HEK293 (cell line): Measurements from ENCODE around the gene LPP.

Experiments
- CTCF ChIA-PET: fragments of 350-600 bp; formaldehyde crosslinking; extraction: SDS; loops from one replicate; lab custom pipeline; 2021; ENCODE audit warnings: antibody characterized with exemption; lab: Yijun Ruan, JAX
- POLR2A ChIA-PET: fragments of 300-600 bp; formaldehyde crosslinking; extraction: SDS; loops from one replicate; lab custom pipeline; 2020; ENCODE audit warnings: antibody characterized with exemption, inconsistent platforms; lab: Yijun Ruan, JAX
- H3K27ac ChIP-seq: fragments of 200-500 bp; sonication (Bioruptor generic); 2 replicates; pipeline ENCODE4 v1.5.1; 2014; ENCODE audit warnings: low read depth, low read length, control low read depth, inconsistent platforms; ENCODE audit errors: extremely low read depth
- H3K36me3 ChIP-seq, 2 experiments: fragments of 200-500 bp in 1 of 2; sonication (Bioruptor generic) in 1 of 2; 1 replicate in 1 of 2; 2 replicates in 1 of 2; pipeline ENCODE4 v1.5.1; 2014 to 2017; ENCODE audit warnings: inconsistent platforms in 2 of 2, low read length in 2 of 2; ENCODE audit not compliant: control insufficient read depth in 2 of 2, insufficient read depth in 1 of 2
- H3K4me1 ChIP-seq: fragments of 200-500 bp; sonication (Bioruptor generic); 2 replicates; pipeline ENCODE4 v1.5.1; 2014; ENCODE audit warnings: mild to moderate bottlenecking, low read length, inconsistent platforms; ENCODE audit not compliant: control insufficient read depth, insufficient read depth
- H3K4me3 ChIP-seq: 2 replicates; pipeline ENCODE4 v1.5.1; 2011; ENCODE audit warnings: low read depth, mild to moderate bottlenecking, control low read depth, low read length, moderate library complexity
- H3K9me3 ChIP-seq: fragments of 200-500 bp; sonication (Bioruptor generic); 2 replicates; pipeline ENCODE4 v1.5.1; 2014; ENCODE audit warnings: low read depth, low read length, inconsistent platforms; ENCODE audit not compliant: control insufficient read depth, insufficient read depth
- GLI2 ChIP-seq: fragments of 450-650 bp; formaldehyde crosslinking; IDR thresholded peaks from 2 replicates; pipeline ENCODE4; 2017; ENCODE audit warnings: missing biosample characterization, missing genetic modification characterization, low read depth, borderline replicate concordance
- KLF16 ChIP-seq: fragments of 450-650 bp; formaldehyde crosslinking; IDR thresholded peaks from 2 replicates; pipeline ENCODE4 v1.5.1; 2017; ENCODE audit warnings: missing biosample characterization, missing genetic modification characterization
- MZF1 ChIP-seq: fragments of 450-650 bp; formaldehyde crosslinking; IDR thresholded peaks from 2 replicates; pipeline ENCODE4 v1.5.1; 2017; ENCODE audit warnings: missing biosample characterization, missing genetic modification characterization, borderline replicate concordance
- PRDM1 ChIP-seq: fragments of 450-650 bp; formaldehyde crosslinking; IDR thresholded peaks from 2 replicates; pipeline ENCODE4; 2016; ENCODE audit warnings: missing biosample characterization, missing genetic modification characterization
- SCRT2 ChIP-seq: fragments of 450-650 bp; formaldehyde crosslinking; IDR thresholded peaks from 2 replicates; pipeline ENCODE4 v1.5.1; 2016; ENCODE audit warnings: missing biosample characterization, missing genetic modification characterization
- SP3 ChIP-seq: fragments of 450-650 bp; formaldehyde crosslinking; IDR thresholded peaks from 2 replicates; pipeline ENCODE4 v1.5.1; 2016; ENCODE audit warnings: missing biosample characterization, missing genetic modification characterization
- SP7 ChIP-seq: fragments of 450-650 bp; formaldehyde crosslinking; IDR thresholded peaks from 2 replicates; pipeline ENCODE4 v1.5.1; 2016; ENCODE audit warnings: missing biosample characterization, missing genetic modification characterization
- TCF7L2 ChIP-seq: IDR thresholded peaks from 2 replicates; pipeline ENCODE4 v1.6.1; 2011; ENCODE audit warnings: low read depth, mild to moderate bottlenecking, inconsistent platforms, low read length, moderate library complexity, borderline replicate concordance
- YY1 ChIP-seq: fragments of 450-650 bp; formaldehyde crosslinking; IDR thresholded peaks from 2 replicates; pipeline ENCODE4 v1.5.1; 2018; ENCODE audit warnings: missing biosample characterization, missing genetic modification characterization
- ZBTB1 ChIP-seq: fragments of 450-650 bp; formaldehyde crosslinking; IDR thresholded peaks from 2 replicates; pipeline ENCODE4 v1.5.1; 2016; ENCODE audit warnings: missing biosample characterization, missing genetic modification characterization
- ZNF133 ChIP-seq: fragments of 450-650 bp; formaldehyde crosslinking; IDR thresholded peaks from 2 replicates; pipeline ENCODE4 v1.5.1; 2016; ENCODE audit warnings: missing biosample characterization, missing genetic modification characterization
- ZNF169 ChIP-seq: fragments of 450-650 bp; formaldehyde crosslinking; IDR thresholded peaks from 2 replicates; pipeline ENCODE4 v1.5.1; 2016; ENCODE audit warnings: missing biosample characterization, missing genetic modification characterization
- ZNF174 ChIP-seq: fragments of 450-650 bp; formaldehyde crosslinking; IDR thresholded peaks from 2 replicates; pipeline ENCODE4 v1.5.0; 2017; ENCODE audit warnings: missing biosample characterization, mild to moderate bottlenecking, missing genetic modification characterization
- ZNF202 ChIP-seq: fragments of 450-650 bp; formaldehyde crosslinking; IDR thresholded peaks from 2 replicates; pipeline ENCODE4 v1.5.1; 2016; ENCODE audit warnings: missing biosample characterization, missing genetic modification characterization, borderline replicate concordance
- ZNF223 ChIP-seq: fragments of 450-650 bp; formaldehyde crosslinking; IDR thresholded peaks from 2 replicates; pipeline ENCODE4 v1.5.1; 2016; ENCODE audit warnings: missing biosample characterization, missing genetic modification characterization
- ZNF23 ChIP-seq: fragments of 450-650 bp; formaldehyde crosslinking; IDR thresholded peaks from 2 replicates; pipeline ENCODE4 v1.5.1; 2016; ENCODE audit warnings: missing biosample characterization, missing genetic modification characterization, borderline replicate concordance
- ZNF292 ChIP-seq: fragments of 450-650 bp; formaldehyde crosslinking; IDR thresholded peaks from 2 replicates; pipeline ENCODE4 v1.5.1; 2016; ENCODE audit warnings: low read depth, missing biosample characterization, missing genetic modification characterization, borderline replicate concordance
- ZNF302 ChIP-seq: fragments of 450-650 bp; formaldehyde crosslinking; IDR thresholded peaks from 2 replicates; pipeline ENCODE4 v1.5.1; 2016; ENCODE audit warnings: missing biosample characterization, missing genetic modification characterization, low read depth
- ZNF366 ChIP-seq: fragments of 450-650 bp; formaldehyde crosslinking; conservative IDR thresholded peaks from 2 replicates; pipeline ENCODE4 v1.5.1; 2016; ENCODE audit warnings: missing biosample characterization, missing genetic modification characterization
- ZNF37A ChIP-seq: fragments of 450-650 bp; IDR thresholded peaks from 2 replicates; pipeline ENCODE4 v1.5.1; 2018; ENCODE audit warnings: missing biosample characterization, missing genetic modification characterization
- ZNF391 ChIP-seq: fragments of 450-650 bp; formaldehyde crosslinking; IDR thresholded peaks from 2 replicates; pipeline ENCODE4 v1.5.1; 2016; ENCODE audit warnings: low read depth, missing biosample characterization, missing genetic modification characterization, borderline replicate concordance
- ZNF548 ChIP-seq: fragments of 450-650 bp; formaldehyde crosslinking; IDR thresholded peaks from 2 replicates; pipeline ENCODE4 v1.5.1; 2016; ENCODE audit warnings: missing biosample characterization, missing genetic modification characterization
- ZNF560 ChIP-seq: fragments of 450-650 bp; formaldehyde crosslinking; IDR thresholded peaks from 2 replicates; pipeline ENCODE4 v1.5.1; 2017; ENCODE audit warnings: missing biosample characterization, missing genetic modification characterization, borderline replicate concordance
- ZNF596 ChIP-seq: fragments of 450-650 bp; IDR thresholded peaks from 2 replicates; pipeline ENCODE4 v1.5.0; 2018; ENCODE audit warnings: missing biosample characterization, mild to moderate bottlenecking, missing genetic modification characterization, moderate library complexity
- ZNF677 ChIP-seq: fragments of 450-650 bp; IDR thresholded peaks from 2 replicates; pipeline ENCODE4 v1.5.0; 2018; ENCODE audit warnings: missing biosample characterization, mild to moderate bottlenecking, missing genetic modification characterization, moderate library complexity
- ZNF768 ChIP-seq: fragments of 450-650 bp; formaldehyde crosslinking; IDR thresholded peaks from 2 replicates; pipeline ENCODE4 v1.5.1; 2018; ENCODE audit warnings: missing biosample characterization, mild to moderate bottlenecking, missing genetic modification characterization
- TF ChIP-seq, protein P1 (sequence below): IDR thresholded peaks from 2 replicates; pipeline ENCODE4 v1.6.1; 2011; ENCODE audit warnings: mild to moderate bottlenecking, low read depth, low read length, borderline replicate concordance
- TF ChIP-seq, protein P2 (sequence below): fragments of 450-650 bp; formaldehyde crosslinking; IDR thresholded peaks from 2 replicates; pipeline ENCODE4 v1.5.1; 2016; ENCODE audit warnings: missing biosample characterization, missing genetic modification characterization
- TF ChIP-seq, protein P3 (sequence below): fragments of 450-650 bp; formaldehyde crosslinking; conservative IDR thresholded peaks from 2 replicates; pipeline ENCODE4 v1.5.1; 2016; ENCODE audit warnings: low read depth, missing biosample characterization, missing genetic modification characterization

Gene LPP

GRCh38 chr3:188432802-188433520, 279.0 kb downstream of the LPP start:
- TF ChIP-seq SP7 (tag by site-specific recombination) (no peak), ZBTB1 (tag by site-specific recombination) (no peak), SCRT2 (no peak), ZNF174 (no peak), ZNF768 (tag by site-specific recombination) (no peak), ZNF677 (tag by site-specific recombination) (no peak), ZNF37A (tag by site-specific recombination) (no peak), ZNF169 (no peak), SP3 (tag by site-specific recombination) (no peak), ZNF391 (tag by site-specific recombination) (no peak), ZNF548 (tag by site-specific recombination) (no peak), MZF1 (tag by site-specific recombination) (no peak), ZNF23 (no peak), TCF7L2 (no peak), ZNF202 (tag by site-specific recombination) (no peak)
- TF ChIP-seq, protein P1, sequence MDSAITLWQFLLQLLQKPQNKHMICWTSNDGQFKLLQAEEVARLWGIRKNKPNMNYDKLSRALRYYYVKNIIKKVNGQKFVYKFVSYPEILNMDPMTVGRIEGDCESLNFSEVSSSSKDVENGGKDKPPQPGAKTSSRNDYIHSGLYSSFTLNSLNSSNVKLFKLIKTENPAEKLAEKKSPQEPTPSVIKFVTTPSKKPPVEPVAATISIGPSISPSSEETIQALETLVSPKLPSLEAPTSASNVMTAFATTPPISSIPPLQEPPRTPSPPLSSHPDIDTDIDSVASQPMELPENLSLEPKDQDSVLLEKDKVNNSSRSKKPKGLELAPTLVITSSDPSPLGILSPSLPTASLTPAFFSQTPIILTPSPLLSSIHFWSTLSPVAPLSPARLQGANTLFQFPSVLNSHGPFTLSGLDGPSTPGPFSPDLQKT, result no peak
- Histone ChIP-seq H3K36me3 (no peaks in the 10 kb centered on the region), H3K4me3 (no peak overlapping the region), H3K4me1 (no peaks in the 10 kb centered on the region), H3K9me3 (no peaks in the 10 kb centered on the region), H3K27ac (no peak overlapping the region)
- CTCF ChIA-PET, result no interaction called here
- POLR2A ChIA-PET, result no interaction called here

DNA sequence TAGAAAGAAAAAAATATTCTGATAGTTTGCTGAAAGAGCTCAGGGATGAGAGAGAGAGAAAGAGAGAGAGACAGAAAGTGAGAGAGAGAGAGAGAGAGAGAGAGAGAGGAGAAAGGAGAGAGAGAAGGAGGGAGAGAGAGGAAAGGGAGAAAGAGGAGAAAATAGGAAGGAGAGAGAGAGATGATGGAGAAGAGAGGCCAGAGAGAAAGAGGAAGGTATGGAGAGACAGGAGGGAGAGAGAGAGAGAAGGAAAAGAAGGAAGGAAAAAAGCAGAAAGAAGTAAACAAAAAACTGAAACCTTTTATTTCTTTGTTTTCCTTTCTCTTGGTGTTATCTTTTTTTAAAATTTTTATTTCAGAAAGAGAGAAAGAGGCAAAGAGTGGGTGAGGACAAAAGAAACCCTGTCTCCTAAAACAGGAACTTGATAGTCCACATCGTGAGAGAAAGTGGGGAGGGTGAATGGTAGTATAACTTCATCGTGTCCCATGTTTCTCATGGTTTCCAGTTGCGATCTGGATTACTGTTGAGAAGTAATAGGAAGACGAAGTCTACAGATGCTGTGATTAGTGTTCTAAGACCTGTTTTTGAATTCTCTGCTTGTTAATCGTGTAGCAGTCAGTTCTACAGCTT, 279.7 kb downstream of the LPP start:
- ChIA-PET CTCF (no interaction called here), POLR2A (no interaction called here)
- no peaks in the 10 kb centered on the region for H3K36me3 ChIP-seq
- H3K4me1 ChIP-seq, result no peaks in the 10 kb centered on the region
- no peak overlapping the region for H3K27ac ChIP-seq
- H3K4me3 ChIP-seq, result no peak overlapping the region
- no peaks in the 10 kb centered on the region for H3K9me3 ChIP-seq
- TF ChIP-seq KLF16 (no peak), YY1 (no peak), ZNF223 (no peak), ZNF133 (tag by site-specific recombination) (no peak), ZNF596 (tag by site-specific recombination) (peak; percentile 97), GLI2 (tag by site-specific recombination) (no peak), ZNF292 (tag by site-specific recombination) (no peak), ZNF560 (tag by site-specific recombination) (no peak), ZNF302 (no peak), ZNF366 (tag by site-specific recombination) (peak; percentile 81), SP3 (tag by site-specific recombination) (no peak), PRDM1 (tag by site-specific recombination) (peak; percentile 97)
- TF ChIP-seq, protein P2, sequence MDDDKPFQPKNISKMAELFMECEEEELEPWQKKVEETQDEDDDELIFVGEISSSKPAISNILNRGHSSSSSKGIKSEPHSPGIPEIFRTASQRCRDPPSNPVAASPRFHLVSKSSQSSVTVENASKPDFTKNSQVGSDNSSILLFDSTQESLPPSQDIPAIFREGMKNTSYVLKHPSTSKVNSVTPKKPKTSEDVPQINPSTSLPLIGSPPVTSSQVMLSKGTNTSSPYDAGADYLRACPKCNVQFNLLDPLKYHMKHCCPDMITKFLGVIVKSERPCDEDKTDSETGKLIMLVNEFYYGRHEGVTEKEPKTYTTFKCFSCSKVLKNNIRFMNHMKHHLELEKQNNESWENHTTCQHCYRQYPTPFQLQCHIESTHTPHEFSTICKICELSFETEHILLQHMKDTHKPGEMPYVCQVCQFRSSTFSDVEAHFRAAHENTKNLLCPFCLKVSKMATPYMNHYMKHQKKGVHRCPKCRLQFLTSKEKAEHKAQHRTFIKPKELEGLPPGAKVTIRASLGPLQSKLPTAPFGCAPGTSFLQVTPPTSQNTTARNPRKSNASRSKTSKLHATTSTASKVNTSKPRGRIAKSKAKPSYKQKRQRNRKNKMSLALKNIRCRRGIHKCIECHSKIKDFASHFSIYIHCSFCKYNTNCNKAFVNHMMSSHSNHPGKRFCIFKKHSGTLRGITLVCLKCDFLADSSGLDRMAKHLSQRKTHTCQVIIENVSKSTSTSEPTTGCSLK (tag by site-specific recombination), result no peak
- TF ChIP-seq, protein P3, sequence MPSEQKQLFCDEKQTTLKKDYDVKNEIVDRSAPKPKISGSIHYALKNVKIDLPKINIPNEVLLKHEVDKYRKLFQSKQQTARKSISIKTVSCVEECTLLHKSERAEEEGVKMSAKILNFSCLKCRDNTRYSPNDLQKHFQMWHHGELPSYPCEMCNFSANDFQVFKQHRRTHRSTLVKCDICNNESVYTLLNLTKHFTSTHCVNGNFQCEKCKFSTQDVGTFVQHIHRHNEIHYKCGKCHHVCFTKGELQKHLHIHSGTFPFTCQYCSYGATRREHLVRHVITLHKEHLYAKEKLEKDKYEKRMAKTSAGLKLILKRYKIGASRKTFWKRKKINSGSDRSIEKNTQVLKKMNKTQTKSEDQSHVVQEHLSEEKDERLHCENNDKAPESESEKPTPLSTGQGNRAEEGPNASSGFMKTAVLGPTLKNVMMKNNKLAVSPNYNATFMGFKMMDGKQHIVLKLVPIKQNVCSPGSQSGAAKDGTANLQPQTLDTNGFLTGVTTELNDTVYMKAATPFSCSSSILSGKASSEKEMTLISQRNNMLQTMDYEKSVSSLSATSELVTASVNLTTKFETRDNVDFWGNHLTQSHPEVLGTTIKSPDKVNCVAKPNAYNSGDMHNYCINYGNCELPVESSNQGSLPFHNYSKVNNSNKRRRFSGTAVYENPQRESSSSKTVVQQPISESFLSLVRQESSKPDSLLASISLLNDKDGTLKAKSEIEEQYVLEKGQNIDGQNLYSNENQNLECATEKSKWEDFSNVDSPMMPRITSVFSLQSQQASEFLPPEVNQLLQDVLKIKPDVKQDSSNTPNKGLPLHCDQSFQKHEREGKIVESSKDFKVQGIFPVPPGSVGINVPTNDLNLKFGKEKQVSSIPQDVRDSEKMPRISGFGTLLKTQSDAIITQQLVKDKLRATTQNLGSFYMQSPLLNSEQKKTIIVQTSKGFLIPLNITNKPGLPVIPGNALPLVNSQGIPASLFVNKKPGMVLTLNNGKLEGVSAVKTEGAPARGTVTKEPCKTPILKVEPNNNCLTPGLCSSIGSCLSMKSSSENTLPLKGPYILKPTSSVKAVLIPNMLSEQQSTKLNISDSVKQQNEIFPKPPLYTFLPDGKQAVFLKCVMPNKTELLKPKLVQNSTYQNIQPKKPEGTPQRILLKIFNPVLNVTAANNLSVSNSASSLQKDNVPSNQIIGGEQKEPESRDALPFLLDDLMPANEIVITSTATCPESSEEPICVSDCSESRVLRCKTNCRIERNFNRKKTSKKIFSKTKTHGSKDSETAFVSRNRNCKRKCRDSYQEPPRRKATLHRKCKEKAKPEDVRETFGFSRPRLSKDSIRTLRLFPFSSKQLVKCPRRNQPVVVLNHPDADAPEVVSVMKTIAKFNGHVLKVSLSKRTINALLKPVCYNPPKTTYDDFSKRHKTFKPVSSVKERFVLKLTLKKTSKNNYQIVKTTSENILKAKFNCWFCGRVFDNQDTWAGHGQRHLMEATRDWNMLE (tag by site-specific recombination), result no peak
